Stomach (tissue), 4 donors: Measurements from ENCODE around the gene CKAP2.
"Not testable (repeated sequence)": the region's sequence is repeated elsewhere in the genome, so short reads cannot be mapped to it uniquely, and the experiment has no call there.

Experiments
- CTCF ChIP-seq, 7 experiments: fragments of 450-650 bp in 4 of 7; fragments of 200-600 bp in 3 of 7; sonication (generic) in 3 of 7; IDR thresholded peaks; one replicate each; pipeline ENCODE4 v1.5.1; 2016 to 2019; ENCODE audit warnings: antibody characterized with exemption in 7 of 7, control low read depth in 2 of 7, mild to moderate bottlenecking in 1 of 7
- POLR2A ChIP-seq, 4 donors: fragments of 450-650 bp; IDR thresholded peaks; one replicate each; pipeline ENCODE4 v1.6.1; 2016; ENCODE audit warnings: antibody characterized with exemption in 4 of 4, control low read depth in 2 of 4, mild to moderate bottlenecking in 1 of 4, moderate library complexity in 1 of 4

GRCh38 chr13:52407436-52407835, 47.8 kb upstream of the CKAP2 start:
- TF ChIP-seq CTCF, POLR2A (IDR thresholded peaks at IDR 0.05): not testable (repeated sequence)
